Umbilical cord (tissue), 2 donors: ENCODE data around the gene FCN3. TPM values are rescaled to one million over a fixed set of nuclear protein-coding genes. Genes with fewer than 3 reads are reported as not detected.
A peak's percentile ranks its signal among the peaks of the same experiment; 100 is the strongest.

ENCODE experiments used
- DNase-seq: peaks from one replicate; pipeline ENCODE4 v3.0.0-alpha.2; 2015; ENCODE audit warnings: low spot score
- total RNA-seq: library from RNA; depleted of rRNA; stranded (reverse); fragments of >200 nt; gene quantifications from one replicate; pipeline ENCODE4 v1.2.3, GENCODE V29; 2014; ENCODE audit warnings: low replicate concordance; ENCODE audit not compliant: insufficient read depth

The FCN3 gene
- total RNA-seq, 1 donor from 2014 or later, result 6.0 TPM

- DNase-seq, result no peak
Measured at GRCh38 chr1:27358038-27358927, 16.3 kb downstream of the FCN3 start.

GRCh38 chr1:27357281-27358037 is 17.2 kb downstream of the FCN3 start:
- DNase-seq, result peak; percentile 55

GRCh38 chr1:27356619-27357280 is 17.9 kb downstream of the FCN3 start:
- peak; percentile 56 for DNase-seq

- no peak for DNase-seq
Measured at GRCh38 chr1:27356277-27356618, 18.4 kb downstream of the FCN3 start.

- DNase-seq, result no peak
Measured at GRCh38 chr1:27355683-27356082, 18.9 kb downstream of the FCN3 start.

GRCh38 chr1:27353629-27354028 is 21.0 kb downstream of the FCN3 start:
- no peak for DNase-seq

GRCh38 chr1:27353166-27353565 is 21.5 kb downstream of the FCN3 start:
- DNase-seq, result no peak

- DNase-seq, result no peak
Measured at GRCh38 chr1:27351541-27352107, 23.0 kb downstream of the FCN3 start.

GRCh38 chr1:27350663-27351540 is 23.7 kb downstream of the FCN3 start:
- DNase-seq, result peak; percentile 81

- peak; percentile 81 for DNase-seq
Measured at GRCh38 chr1:27349784-27350662, 24.6 kb downstream of the FCN3 start.

GRCh38 chr1:27348861-27349783 is 25.5 kb downstream of the FCN3 start:
- peak; percentile 54 for DNase-seq

GRCh38 chr1:27346991-27347624 is 27.5 kb downstream of the FCN3 start:
- DNase-seq, result no peak

- DNase-seq, result no peak
Measured at GRCh38 chr1:27346357-27346756, 28.3 kb downstream of the FCN3 start.

GRCh38 chr1:27345272-27345671 is 29.4 kb downstream of the FCN3 start:
- DNase-seq, result no peak

GRCh38 chr1:27343639-27344025 is 31.0 kb downstream of the FCN3 start:
- no peak for DNase-seq

- peak; percentile 58 for DNase-seq
Measured at GRCh38 chr1:27342778-27343638, 31.6 kb downstream of the FCN3 start.

- DNase-seq, result no peak
Measured at GRCh38 chr1:27342391-27342777, 32.2 kb downstream of the FCN3 start.
